HG02642 (cell line): Measurements from ENCODE around the gene AZIN2.
"Not testable (repeated sequence)": the region's sequence is repeated elsewhere in the genome, so short reads cannot be mapped to it uniquely, and the experiment has no call there.

ENCODE experiments used
- ATAC-seq: cut with Tn5 transposase; IDR thresholded peaks from one replicate; pipeline ENCODE4 v1.9.1; 2021; ENCODE audit warnings: mild to moderate bottlenecking; ENCODE audit not compliant: unreplicated experiment, poor library complexity

AZIN2 gene

GRCh38 chr1:33056426-33056825 lies 24.5 kb upstream of the AZIN2 start:
- ATAC-seq = no peak

DNA sequence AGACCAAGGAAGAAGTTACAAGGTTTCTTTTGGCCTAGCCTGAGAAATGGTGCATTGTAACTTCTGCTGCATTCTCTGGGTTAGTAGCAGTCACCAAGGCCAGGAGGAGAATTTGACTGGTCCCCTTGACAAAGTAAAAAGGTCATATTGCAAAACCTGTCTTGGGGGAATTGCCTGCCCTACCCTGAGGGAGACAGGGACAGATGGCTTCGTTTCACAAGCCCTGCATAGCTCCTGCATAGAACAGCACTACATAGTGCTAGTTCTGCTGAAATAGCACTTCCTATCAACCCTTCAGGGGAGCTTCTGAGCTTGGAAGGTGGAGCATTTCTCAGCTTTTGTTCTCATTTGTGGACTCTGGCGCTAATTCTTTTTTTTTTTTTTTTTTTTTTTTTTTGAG lies 23.9 kb upstream of the AZIN2 start:
- ATAC-seq = no peak

DNA sequence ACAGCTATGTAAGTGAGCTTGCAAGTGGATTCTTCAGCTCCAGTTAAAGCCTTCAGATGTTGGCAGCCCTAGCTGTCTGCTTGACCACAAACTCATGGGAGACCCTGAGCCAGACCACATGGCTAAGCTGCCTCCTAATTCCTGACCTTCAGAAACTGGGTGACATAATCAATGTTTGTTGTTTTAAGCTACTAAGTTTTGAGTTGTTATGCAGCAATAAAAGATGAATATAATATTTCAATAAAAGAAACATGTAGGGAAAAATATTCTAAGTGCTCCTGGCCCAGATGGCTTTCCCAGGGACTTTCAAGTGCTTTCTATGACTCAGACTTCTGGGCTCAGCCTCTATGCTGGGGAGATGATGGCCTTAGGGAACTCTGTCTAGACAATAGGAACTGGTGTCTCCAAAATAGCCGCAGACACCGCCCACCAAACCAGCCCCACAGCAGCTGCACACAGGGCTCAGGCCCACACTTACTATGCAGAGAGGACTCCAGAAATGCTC lies 20.3 kb upstream of the AZIN2 start:
- ATAC-seq = no peak

- ATAC-seq = no peak
Observed at GRCh38 chr1:33061834-33062233, 19.1 kb upstream of the AZIN2 start.

DNA sequence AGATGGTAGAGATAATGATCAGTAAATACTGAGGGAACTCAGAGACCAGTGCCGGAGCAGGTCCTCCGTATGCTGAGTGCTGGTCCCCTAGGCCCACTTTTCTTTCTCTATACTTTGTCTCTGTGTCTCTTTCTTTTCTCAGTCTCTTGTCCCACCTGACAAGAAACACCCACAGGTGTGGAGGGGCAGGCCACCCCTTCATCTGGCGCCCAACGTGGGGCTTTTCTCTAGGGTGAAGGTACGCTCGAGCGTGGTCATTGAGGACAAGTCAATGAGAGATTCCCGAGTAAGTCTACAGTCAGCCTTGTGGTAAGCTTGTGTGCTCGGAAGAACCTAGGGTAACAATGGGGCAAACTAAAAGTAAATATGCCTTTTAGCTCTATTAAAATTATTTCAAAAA lies 16.7 kb upstream of the AZIN2 start:
- ATAC-seq = not testable (repeated sequence)

DNA sequence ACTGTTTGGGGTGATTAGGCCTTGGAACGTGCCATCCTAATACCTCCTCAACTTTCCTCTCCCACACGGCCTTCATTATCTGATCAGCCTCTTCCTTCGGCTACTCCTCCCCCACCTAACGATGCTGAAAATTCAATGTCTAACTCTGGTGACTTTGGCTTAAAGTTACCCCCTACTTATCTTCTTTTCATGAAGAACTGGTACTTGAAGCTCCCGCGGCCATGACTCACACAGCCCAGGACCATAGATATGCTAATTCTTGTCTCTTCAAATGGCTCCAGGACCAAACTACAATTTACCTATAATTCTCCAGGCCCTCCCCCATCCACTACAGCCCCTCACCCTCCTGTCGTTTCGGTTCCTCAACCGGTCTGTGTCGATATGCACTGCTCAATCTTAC lies 15.7 kb upstream of the AZIN2 start:
- no peak for ATAC-seq

DNA sequence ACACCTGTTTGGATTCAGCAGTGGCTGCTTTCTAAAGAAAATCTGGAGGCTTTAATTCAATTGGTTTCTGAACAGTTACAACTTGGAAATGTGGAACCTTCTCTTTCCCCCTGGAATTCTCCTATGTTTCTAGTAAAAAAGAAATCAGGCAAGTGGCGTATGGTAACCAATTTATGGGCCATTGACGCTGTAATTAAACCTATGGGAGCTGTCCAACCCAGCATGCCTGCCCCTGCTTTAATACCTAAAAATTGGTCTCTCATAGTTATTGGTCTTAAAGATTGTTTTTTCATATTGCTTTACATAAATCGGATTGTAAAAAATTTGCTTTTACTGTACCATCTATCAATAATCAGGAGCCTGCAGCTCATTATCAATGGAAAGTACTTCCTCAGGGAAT lies 14.5 kb upstream of the AZIN2 start:
- not testable (repeated sequence) for ATAC-seq

- ATAC-seq = not testable (repeated sequence)
Observed at GRCh38 chr1:33068108-33068507, 12.8 kb upstream of the AZIN2 start.

DNA sequence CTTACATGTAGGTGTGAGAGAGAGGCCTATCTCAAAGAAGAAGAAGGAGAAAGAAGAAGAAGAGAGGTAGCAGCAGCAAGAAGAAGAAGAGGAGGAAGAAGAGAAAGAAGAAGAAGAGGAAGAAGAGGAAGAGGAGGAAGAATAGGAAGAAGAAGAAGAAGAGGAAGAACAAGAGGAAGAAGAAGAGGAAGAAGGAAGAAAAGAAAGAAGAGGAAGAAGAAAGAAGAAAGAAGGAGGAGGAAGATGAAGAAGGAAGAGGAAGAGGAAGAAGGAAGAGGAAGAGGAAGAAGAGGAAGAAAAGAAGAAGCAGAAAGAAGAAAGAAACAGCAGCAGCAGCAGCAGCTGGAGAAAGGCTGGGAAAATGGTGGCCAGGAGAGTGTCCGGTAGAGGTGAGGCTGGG lies 10.3 kb upstream of the AZIN2 start:
- ATAC-seq = no peak

DNA sequence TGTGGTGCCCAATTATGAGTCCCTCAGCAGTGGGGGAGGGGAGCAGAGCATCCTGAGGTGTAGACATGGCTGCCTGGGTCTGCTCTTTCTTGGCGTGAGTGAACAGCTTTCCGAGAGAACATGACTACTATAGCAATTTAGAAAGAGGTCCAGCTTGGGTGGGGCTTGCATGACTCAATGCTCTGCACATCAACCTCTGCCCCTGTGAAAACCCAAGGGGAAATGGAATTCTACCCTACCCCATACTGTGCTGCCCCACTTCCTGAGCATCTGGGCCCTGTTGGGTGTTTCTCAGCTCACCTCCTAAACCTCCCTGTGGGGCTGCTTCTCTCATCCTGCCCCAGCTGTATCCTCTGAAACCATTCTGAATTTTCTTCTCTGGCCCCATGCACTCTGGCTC lies 8.2 kb upstream of the AZIN2 start:
- no peak for ATAC-seq

DNA sequence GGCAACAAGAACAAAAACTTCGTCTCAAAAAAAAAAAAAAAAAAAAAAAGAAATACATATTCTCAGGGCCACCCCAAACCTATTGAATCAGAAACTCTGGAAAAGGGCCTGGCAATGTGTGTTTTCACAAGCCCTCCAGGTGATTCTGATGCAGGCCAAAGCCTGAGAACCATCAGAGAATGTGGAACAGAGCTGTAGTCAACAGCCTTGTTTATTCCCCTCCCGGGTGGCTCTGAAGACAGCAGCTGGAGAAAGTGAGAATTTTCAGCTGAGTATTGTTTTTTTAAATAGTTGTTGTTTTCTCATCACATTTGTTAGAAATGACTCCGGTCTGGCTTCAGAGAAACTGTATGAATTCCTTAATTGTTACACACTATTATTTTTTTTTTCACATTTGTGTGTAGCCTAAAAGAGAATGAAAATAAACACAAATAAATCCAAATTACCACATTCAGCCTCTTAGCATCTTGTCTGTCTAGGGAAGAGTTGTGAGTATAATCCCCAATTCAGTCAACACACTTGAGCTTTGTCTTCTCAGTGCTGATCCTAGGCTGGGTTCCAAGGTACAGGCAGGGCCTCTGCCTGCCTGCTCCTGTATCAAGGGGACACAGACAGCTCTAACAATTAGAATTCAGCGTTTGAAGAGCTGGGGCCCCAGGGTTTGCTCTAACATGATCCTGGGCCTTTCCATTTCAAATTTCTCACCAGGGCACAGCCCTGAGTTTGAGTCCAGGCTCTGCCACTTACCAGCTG lies 6.6 kb upstream of the AZIN2 start:
- no peak for ATAC-seq

DNA sequence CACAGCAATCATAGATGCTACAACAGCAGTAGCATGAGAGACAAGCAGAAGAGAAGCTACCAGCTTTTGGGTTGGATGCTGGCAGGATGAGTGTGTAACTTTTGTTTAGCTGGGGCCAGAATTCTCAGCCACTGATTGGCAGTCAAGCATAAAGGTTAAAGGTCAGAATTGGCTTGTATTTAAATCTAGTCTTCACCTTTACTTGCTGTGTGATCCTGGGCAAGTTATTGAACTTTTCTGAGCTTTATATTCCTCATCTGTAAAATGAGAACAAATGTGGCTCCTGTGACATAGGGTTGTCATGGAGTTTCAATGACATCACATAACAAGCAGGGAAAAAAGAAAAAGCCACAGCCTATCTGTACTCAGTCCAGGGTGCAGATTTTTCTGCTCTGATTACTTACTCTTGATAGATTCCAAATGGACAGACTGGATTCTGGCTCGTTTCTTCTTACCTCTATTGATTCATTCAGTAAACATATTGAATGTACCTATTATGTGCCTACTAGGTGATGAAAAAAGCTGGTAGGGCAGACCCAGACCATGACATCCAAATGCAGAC lies 2.8 kb upstream of the AZIN2 start:
- ATAC-seq = no peak

DNA sequence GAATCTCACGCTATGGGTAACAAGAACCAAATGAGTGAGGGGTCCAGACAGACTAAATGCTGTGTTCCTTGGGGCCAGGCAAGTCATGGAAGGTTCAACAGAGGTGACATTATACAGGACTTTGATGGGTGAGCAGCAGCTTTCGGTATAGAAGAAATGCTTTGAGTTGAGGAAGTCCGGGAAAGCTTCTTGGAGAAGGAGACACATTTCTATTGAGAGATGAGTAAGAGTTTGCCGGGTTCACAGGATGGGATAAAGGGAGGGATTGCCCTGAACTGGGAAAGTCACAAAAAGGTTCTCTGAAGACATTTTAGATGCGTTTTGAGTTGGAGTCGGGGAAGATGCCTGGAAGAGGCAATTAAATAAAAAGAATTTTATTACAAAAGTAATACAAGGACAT lies 580 bp upstream of the AZIN2 start:
- ATAC-seq = no peak

DNA sequence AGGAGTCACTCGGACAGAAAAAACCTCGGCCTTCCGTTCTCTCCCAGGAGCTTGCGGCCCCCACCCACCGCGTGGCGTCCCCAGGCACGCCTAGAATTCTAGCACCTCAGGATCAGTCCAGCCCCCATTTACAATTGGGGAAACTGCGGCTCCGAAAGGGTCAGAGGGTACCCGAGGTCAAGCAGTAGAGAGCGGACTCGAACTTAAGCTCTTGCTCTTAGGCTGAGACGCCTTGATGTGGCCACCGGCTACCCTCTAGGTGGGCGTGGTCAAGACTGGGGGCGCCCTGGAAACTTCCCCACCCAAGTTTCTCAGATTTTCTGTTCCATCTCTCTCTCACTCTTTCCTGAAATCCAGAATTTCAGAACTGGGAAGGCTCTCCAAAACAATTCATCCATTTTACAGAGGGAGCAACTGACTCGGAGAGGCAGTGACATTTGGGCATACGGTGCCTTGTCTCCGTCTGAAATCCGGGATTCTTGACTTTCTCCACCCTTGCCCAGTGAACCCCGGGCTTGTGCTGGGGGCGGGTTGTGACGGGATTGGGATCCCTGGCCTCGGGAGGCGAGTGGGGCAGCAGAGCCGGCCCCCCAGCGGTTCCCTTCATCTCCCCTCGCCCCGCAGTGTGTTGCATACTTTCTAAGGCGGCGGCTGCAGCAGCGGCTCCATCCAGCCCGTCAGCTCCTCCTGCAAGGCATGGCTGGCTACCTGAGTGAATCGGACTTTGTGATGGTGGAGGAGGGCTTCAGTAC lies 777 bp downstream of the AZIN2 start:
- no peak for ATAC-seq

GRCh38 chr1:33082575-33083108 lies 1.7 kb downstream of the AZIN2 start:
- no peak for ATAC-seq

DNA sequence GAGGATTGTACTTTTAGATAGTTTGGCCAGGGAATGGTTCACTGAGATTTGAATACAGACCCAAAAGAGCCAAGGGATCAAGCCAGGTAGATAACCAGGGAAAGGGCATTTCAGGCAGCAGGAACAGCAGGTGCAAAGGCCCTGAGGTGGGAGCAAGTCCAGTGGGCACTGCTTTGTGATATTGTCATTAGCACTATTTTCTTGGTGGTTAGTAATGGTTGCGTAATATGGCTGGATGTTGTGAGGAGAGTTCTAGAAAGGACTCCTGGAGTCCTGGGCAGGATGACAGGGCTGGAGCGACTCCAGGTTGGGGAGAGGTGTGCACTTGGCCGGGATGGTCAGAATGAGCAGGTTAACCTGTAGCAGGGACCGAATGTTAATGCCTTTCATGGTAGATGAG lies 4.4 kb downstream of the AZIN2 start:
- no peak for ATAC-seq

DNA sequence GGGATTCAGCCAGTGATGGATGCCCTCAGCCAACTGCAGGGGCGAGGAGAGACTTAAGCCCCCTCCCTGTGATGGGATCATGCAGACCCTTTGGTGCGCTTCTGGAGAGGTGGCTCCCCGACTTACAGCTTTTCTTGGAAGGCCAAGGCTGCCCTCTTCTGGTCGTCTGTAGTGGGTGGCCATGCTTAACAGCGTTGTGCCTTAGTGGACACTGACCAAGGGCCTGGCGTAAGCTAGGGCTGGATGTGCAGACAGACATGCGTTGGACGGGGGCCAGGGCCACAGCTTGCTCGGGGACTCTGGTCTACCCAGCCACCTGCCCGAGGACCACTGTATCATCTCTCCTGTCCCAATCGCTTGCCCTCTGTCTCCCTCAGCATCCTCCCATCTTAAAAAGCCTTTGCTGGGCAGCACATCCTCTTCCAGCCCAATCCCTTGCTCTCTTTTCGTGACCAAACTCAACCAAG lies 5.5 kb downstream of the AZIN2 start:
- no peak for ATAC-seq

- ATAC-seq = no peak
Observed at GRCh38 chr1:33087677-33088076, 6.7 kb downstream of the AZIN2 start.

GRCh38 chr1:33088119-33088906 lies 7.4 kb downstream of the AZIN2 start:
- no peak for ATAC-seq

GRCh38 chr1:33089457-33089856 lies 8.5 kb downstream of the AZIN2 start:
- no peak for ATAC-seq
